Activated CD8-positive, alpha-beta memory T cell treated with anti-CD3 and anti-CD28 coated beads, Interleukin-2, amount 10 ng/mL, durations not matched to agents 7 days and 5 days (primary cell): ENCODE data around the gene GON7. TPM values are rescaled to one million over a fixed set of nuclear protein-coding genes. Genes with fewer than 3 reads are reported as not detected.
"Not testable (repeated sequence)": the region's sequence is repeated elsewhere in the genome, so short reads cannot be mapped to it uniquely, and the experiment has no call there.

Experiments used
- ATAC-seq: fragments of 150-1000 bp; cut with Tn5 transposase; one replicate; pipeline ENCODE4 v1.10.0; 2021; ENCODE audit warnings: moderate library complexity
- CTCF ChIA-PET: fragments of 350-600 bp; sonication (Branson Sonifier 250); formaldehyde crosslinking; loops from one replicate; lab custom pipeline; 2021; ENCODE audit warnings: antibody characterized with exemption; lab: Charles Lee
- DNase-seq: peaks from one replicate; pipeline ENCODE4 v3.0.0-alpha.2; 2020
- H3K27ac Mint-ChIP-seq: one replicate; pipeline ENCODE4 v1.8.0; 2021; ENCODE audit warnings: mild to moderate bottlenecking, mixed read lengths
- H3K27me3 Mint-ChIP-seq: one replicate; pipeline ENCODE4 v1.8.0; 2021; ENCODE audit warnings: mixed read lengths
- H3K36me3 Mint-ChIP-seq: one replicate; pipeline ENCODE4 v1.8.0; 2021; ENCODE audit warnings: mild to moderate bottlenecking, mixed read lengths
- H3K4me1 Mint-ChIP-seq: one replicate; pipeline ENCODE4 v1.8.0; 2021; ENCODE audit warnings: mixed read lengths
- H3K4me3 Mint-ChIP-seq: one replicate; pipeline ENCODE4 v1.8.0; 2021; ENCODE audit warnings: mild to moderate bottlenecking, moderate library complexity, mixed read lengths
- H3K9me3 Mint-ChIP-seq: one replicate; pipeline ENCODE4 v1.8.0; 2022; ENCODE audit warnings: low read depth, mixed read lengths
- total RNA-seq, 2 experiments: library from RNA; stranded (reverse); gene quantifications; one replicate each; pipeline ENCODE4 v1.2.3, GENCODE V29; 2021

GON7 gene
- total RNA-seq, 2 experiments from 2014 or later: 17.3 to 20.1 TPM

- no peaks in the 10 kb centered on the region for H3K36me3 Mint-ChIP-seq
- CTCF ChIA-PET: interaction anchor here (1.3 to 1.6 kb wide), 4 partner anchors 12 to 45 kb away, joined by 3 to 6 read pairs (median 4); partner anchors contain the start of genes GON7, LYSET, MOAP1 and UBR7
- H3K9me3 Mint-ChIP-seq: no peaks in the 10 kb centered on the region
- H3K27me3 Mint-ChIP-seq: no peaks in the 10 kb centered on the region
- ATAC-seq (no peak), DNase-seq (no peak)
- H3K4me3 Mint-ChIP-seq: no peak overlapping the region
- no peak overlapping the region for H3K27ac Mint-ChIP-seq
- H3K4me1 Mint-ChIP-seq: peaks cover 3% of the 10 kb centered on the region
Observed at GRCh38 chr14:93161411-93161940, 45.4 kb downstream of the GON7 start.

- CTCF ChIA-PET: interaction anchor here (1.2 to 1.6 kb wide), 5 partner anchors 13 to 46 kb away, joined by 3 to 6 read pairs (median 4); partner anchors contain the start of genes GON7, LYSET, MOAP1 and UBR7
- Mint-ChIP-seq H3K36me3 (no peaks in the 10 kb centered on the region), H3K27ac (no peak overlapping the region), H3K4me3 (no peak overlapping the region), H3K27me3 (no peaks in the 10 kb centered on the region), H3K9me3 (no peaks in the 10 kb centered on the region), H3K4me1 (peaks cover 3% of the 10 kb centered on the region)
- ATAC-seq (peak; percentile 55), DNase-seq (no peak)
Observed at GRCh38 chr14:93160353-93160801, 46.5 kb downstream of the GON7 start.

GRCh38 chr14:93159625-93160352 lies 47.1 kb downstream of the GON7 start:
- ATAC-seq: peak; percentile 28
- H3K27me3 Mint-ChIP-seq, H3K4me3 Mint-ChIP-seq, H3K4me1 Mint-ChIP-seq, DNase-seq, H3K36me3 Mint-ChIP-seq, H3K9me3 Mint-ChIP-seq, H3K27ac Mint-ChIP-seq: not testable (repeated sequence)
- CTCF ChIA-PET: interaction anchor here (1.2 to 1.6 kb wide), 5 partner anchors 13 to 47 kb away, joined by 3 to 6 read pairs (median 4); partner anchors contain the start of genes GON7, LYSET, MOAP1 and UBR7

GRCh38 chr14:93158349-93158748 lies 48.5 kb downstream of the GON7 start:
- H3K4me3 Mint-ChIP-seq, ATAC-seq, H3K27me3 Mint-ChIP-seq, H3K9me3 Mint-ChIP-seq, H3K4me1 Mint-ChIP-seq, H3K36me3 Mint-ChIP-seq, H3K27ac Mint-ChIP-seq, DNase-seq: not testable (repeated sequence)
- CTCF ChIA-PET: interaction anchor here (1.3 kb wide), 1 partner anchor 207 kb away, joined by 3 read pairs; no protein-coding TSS in a partner anchor

- Mint-ChIP-seq H3K9me3 (no peaks in the 10 kb centered on the region), H3K27ac (no peak overlapping the region), H3K27me3 (no peaks in the 10 kb centered on the region), H3K4me1 (no peaks in the 10 kb centered on the region), H3K36me3 (no peaks in the 10 kb centered on the region), H3K4me3 (no peak overlapping the region)
- CTCF ChIA-PET: interaction anchor here (0.7 kb wide), 1 partner anchor 13 kb away, joined by 3 read pairs; no protein-coding TSS in a partner anchor
- DNase-seq (no peak), ATAC-seq (no peak)
Observed at GRCh38 chr14:93156693-93157369, 50.0 kb downstream of the GON7 start.

- Mint-ChIP-seq H3K9me3 (no peaks in the 10 kb centered on the region), H3K27me3 (no peaks in the 10 kb centered on the region), H3K4me1 (peaks cover 9% of the 10 kb centered on the region), H3K4me3 (no peak overlapping the region), H3K36me3 (no peaks in the 10 kb centered on the region), H3K27ac (no peak overlapping the region)
- CTCF ChIA-PET: interaction anchor here (1.1 kb wide), 1 partner anchor 43 kb away, joined by 4 read pairs; no protein-coding TSS in a partner anchor
- no peak for DNase-seq
- ATAC-seq: no peak
Observed at GRCh38 chr14:93155667-93156066, 51.2 kb downstream of the GON7 start.

GRCh38 chr14:93153121-93153520 lies 53.7 kb downstream of the GON7 start:
- Mint-ChIP-seq H3K4me3 (no peak overlapping the region), H3K27me3 (no peaks in the 10 kb centered on the region), H3K27ac (no peak overlapping the region), H3K4me1 (peaks cover 12% of the 10 kb centered on the region), H3K9me3 (no peaks in the 10 kb centered on the region), H3K36me3 (no peaks in the 10 kb centered on the region)
- DNase-seq (no peak), ATAC-seq (no peak)
- CTCF ChIA-PET: no interaction called here

Other genes starting within 250 kb of the GON7 start
- 100 to 1,000 TPM in 1 of 2 experiments, 10 to 100 TPM in 1; 96.1 to 103 TPM for gene ITPK1, start 91.1 kb downstream of the GON7 start, total RNA-seq
- gene MOAP1, start 22.2 kb downstream of the GON7 start, total RNA-seq: 10 to 100 TPM; 18.2 to 19.5 TPM
- 1 to 10 TPM; 6.3 to 9.7 TPM for gene LYSET, start 21.7 kb downstream of the GON7 start, total RNA-seq
- 10 to 100 TPM; 40.2 to 41.6 TPM for gene UBR7, start 191 bp upstream of the GON7 start, total RNA-seq
- 10 to 100 TPM; 16.8 to 18.3 TPM for gene BTBD7, start 126.0 kb upstream of the GON7 start, total RNA-seq
- gene COX8C, start 140.1 kb upstream of the GON7 start, total RNA-seq: not detected
- gene UNC79, start 223.9 kb upstream of the GON7 start, total RNA-seq: under 1 TPM in 1 of 2 experiments, not detected in 1; 0.02 TPM